ENCODE results near the gene EEF1A2. TPM values are rescaled to one million over a fixed set of nuclear protein-coding genes. Genes with fewer than 3 reads are reported as not detected.

The EEF1A2 gene
- total and polyA plus RNA-seq, 12 donors: 881 to 1,465 (median 1,307) TPM

- peaks cover 0 to 61% (median 31%) of the 10 kb centered on the region in 7 donors for H3K27me3 ChIP-seq
- no peak overlapping the region for H3K27ac ChIP-seq
- no peak overlapping the region for H3K4me3 ChIP-seq
- DNase-seq: no peak
- intact Hi-C loops (cut with DNase I): loop anchor here in 1 of 10 donors (10.0 kb wide), 1 partner anchor 338 kb away; no protein-coding TSS in a partner anchor
- no peaks in the 10 kb centered on the region for H3K4me1 ChIP-seq
- 46 to 54% methylated on average over 51 to 58 of the region's 58 CpGs for WGBS, 2 donors
- no peak for ATAC-seq
- no peaks in the 10 kb centered on the region for H3K36me3 ChIP-seq
- H3K9me3 ChIP-seq: no peaks in the 10 kb centered on the region
- TF ChIP-seq CTCF (IDR thresholded peaks at IDR 0.05): no peak
These were observed 48.3 kb upstream of the EEF1A2 start for GRCh38 chr20:63546956-63547724.

GRCh38 chr20:63546256-63546955, 47.5 kb upstream of the EEF1A2 start:
- no peak for TF ChIP-seq CTCF (IDR thresholded peaks at IDR 0.05)
- Histone ChIP-seq H3K36me3 (no peaks in the 10 kb centered on the region), H3K27ac (no peak overlapping the region), H3K27me3 (peaks cover 0 to 55% (median 31%) of the 10 kb centered on the region in 7 donors), H3K4me1 (no peaks in the 10 kb centered on the region), H3K4me3 (no peak overlapping the region), H3K9me3 (no peaks in the 10 kb centered on the region)
- intact Hi-C loops (cut with DNase I): loop anchor here in 1 of 10 donors (10.0 kb wide), 1 partner anchor 338 kb away; no protein-coding TSS in a partner anchor
- WGBS, 2 donors: 72% methylated on average over 20 of the region's 20 CpGs
- DNase-seq (no peak), ATAC-seq (no peak)

- Histone ChIP-seq H3K4me1 (no peaks in the 10 kb centered on the region), H3K36me3 (no peaks in the 10 kb centered on the region), H3K9me3 (no peaks in the 10 kb centered on the region), H3K27ac (no peak overlapping the region), H3K27me3 (peaks cover 0 to 49% (median 31%) of the 10 kb centered on the region in 7 donors), H3K4me3 (no peak overlapping the region)
- DNase-seq (no peak), ATAC-seq (no peak)
- intact Hi-C loops (cut with DNase I): loop anchor here in 1 of 10 donors (10.0 kb wide), 1 partner anchor 339 kb away; no protein-coding TSS in a partner anchor
- no peak for TF ChIP-seq CTCF (IDR thresholded peaks at IDR 0.05)
- WGBS, 2 donors: 57 to 61% methylated on average over 6 of the region's 6 CpGs
These were observed 46.9 kb upstream of the EEF1A2 start for GRCh38 chr20:63545814-63546213.

- H3K27me3 ChIP-seq: peaks cover 0 to 47% (median 28%) of the 10 kb centered on the region in 7 donors
- H3K4me1 ChIP-seq: no peaks in the 10 kb centered on the region
- no peak overlapping the region for H3K27ac ChIP-seq
- DNase-seq (no peak), ATAC-seq (no peak)
- TF ChIP-seq CTCF (IDR thresholded peaks at IDR 0.05): no peak
- H3K4me3 ChIP-seq: no peak overlapping the region
- intact Hi-C loops (cut with DNase I): loop anchor here in 1 of 10 donors (10.0 kb wide), 1 partner anchor 340 kb away; no protein-coding TSS in a partner anchor
- H3K9me3 ChIP-seq: no peaks in the 10 kb centered on the region
- WGBS, 2 donors: 69% methylated on average over 19 of the region's 19 CpGs
- no peaks in the 10 kb centered on the region for H3K36me3 ChIP-seq
These were observed 46.2 kb upstream of the EEF1A2 start for GRCh38 chr20:63544958-63545516.

Data from heart right ventricle (tissue), 16 donors.